GM18526 (cell line): Measurements from ENCODE around the gene RAC3.

Experiments
- POLR2A ChIP-seq: IDR thresholded peaks from 3 replicates; pipeline ENCODE4 v1.6.1; 2011; ENCODE audit not compliant: insufficient read length; ENCODE audit errors: extremely low read depth

RAC3 gene

GRCh38 chr17:82031303-82031884 lies at the start of gene RAC3:
RAC3 (plus strand) TSS chr17:82031678; CDS start chr17:82031762, 84 bp downstream.
- no peak for TF ChIP-seq POLR2A

GRCh38 chr17:81983011-81983638 lies 48.4 kb upstream of the RAC3 start:
- TF ChIP-seq POLR2A: no peak

GRCh38 chr17:81983639-81984373 lies 47.7 kb upstream of the RAC3 start:
- no peak for TF ChIP-seq POLR2A

- TF ChIP-seq POLR2A: no peak
These were observed 46.6 kb upstream of the RAC3 start for GRCh38 chr17:81984773-81985410.

- no peak for TF ChIP-seq POLR2A
These were observed 44.9 kb upstream of the RAC3 start for GRCh38 chr17:81986606-81987005.

GRCh38 chr17:81987161-81987770 lies 44.2 kb upstream of the RAC3 start:
- TF ChIP-seq POLR2A: no peak

GRCh38 chr17:81990836-81991683 lies 40.4 kb upstream of the RAC3 start:
- TF ChIP-seq POLR2A: no peak

- TF ChIP-seq POLR2A: no peak
These were observed 39.7 kb upstream of the RAC3 start for GRCh38 chr17:81991684-81992305.

GRCh38 chr17:81992306-81993102 lies 39.0 kb upstream of the RAC3 start:
- no peak for TF ChIP-seq POLR2A

- no peak for TF ChIP-seq POLR2A
These were observed 37.5 kb upstream of the RAC3 start for GRCh38 chr17:81993729-81994592.

- TF ChIP-seq POLR2A: no peak
These were observed 36.6 kb upstream of the RAC3 start for GRCh38 chr17:81994593-81995462.

- no peak for TF ChIP-seq POLR2A
These were observed 35.8 kb upstream of the RAC3 start for GRCh38 chr17:81995463-81996231.
